Lower lobe of right lung (tissue), 2 donors: ENCODE data around the gene CASP2. TPM values are rescaled to one million over a fixed set of nuclear protein-coding genes. Genes with fewer than 3 reads are reported as not detected.

Source experiments
- ATAC-seq, 2 donors: fragments of 200-7000 bp; cut with Tn5 transposase; one replicate each; pipeline ENCODE4 v1.9.1; 2020 to 2022; ENCODE audit warnings: mild to moderate bottlenecking in 2 of 2, moderate library complexity in 2 of 2
- DNase-seq: peaks from one replicate; pipeline ENCODE4 v3.0.0-alpha.2; 2020
- H3K27ac ChIP-seq: fragments of 200-600 bp; one replicate; pipeline ENCODE4 v1.8.0; 2022
- H3K27me3 ChIP-seq: fragments of 200-600 bp; one replicate; pipeline ENCODE4 v1.8.0; 2022; ENCODE audit warnings: low read depth
- H3K36me3 ChIP-seq: fragments of 200-600 bp; one replicate; pipeline ENCODE4 v1.8.0; 2022; ENCODE audit warnings: mild to moderate bottlenecking
- H3K4me1 ChIP-seq: fragments of 200-600 bp; one replicate; pipeline ENCODE4 v1.8.0; 2022
- H3K4me3 ChIP-seq: fragments of 200-600 bp; one replicate; pipeline ENCODE4 v1.8.0; 2022; ENCODE audit warnings: mild to moderate bottlenecking
- H3K9me3 ChIP-seq: fragments of 200-600 bp; one replicate; pipeline ENCODE4 v1.8.0; 2022
- CTCF ChIP-seq: fragments of 200-600 bp; IDR thresholded peaks from one replicate; pipeline ENCODE4 v1.8.0; 2022; ENCODE audit warnings: antibody characterized with exemption, mild to moderate bottlenecking
- intact Hi-C: fragments of 100-400 bp; cut with DNase I; formaldehyde crosslinking; loops from one replicate; pipeline ENCODE4 v1.11.0; 2022
- total RNA-seq: library from RNA; stranded (reverse); fragmentation: NEBNext Ultra II Directional; extraction: Animal tissue kit (Norgen Biotek cat#: 25700); gene quantifications from one replicate; pipeline ENCODE4 v1.2.1, GENCODE V29; 2021
- donor health status: DM: no; HTN: yes; CAD: no; lungs with severe emphysema.

The CASP2 gene
- total RNA-seq, 1 donor from 2014 or later = 33.7 TPM

GRCh38 chr7:143300959-143301935 lies 13.1 kb downstream of the CASP2 start:
- intact Hi-C loops = no loop called here
- Histone ChIP-seq H3K4me3 (no peak overlapping the region), H3K36me3 (peaks cover 100% of the 10 kb centered on the region), H3K9me3 (no peaks in the 10 kb centered on the region), H3K4me1 (peaks cover 26% of the 10 kb centered on the region), H3K27me3 (no peaks in the 10 kb centered on the region), H3K27ac (peak overlapping the region; percentile 58)
- peak; percentile 91 to 96 for ATAC-seq
- TF ChIP-seq CTCF = no peak
- no peak for DNase-seq

GRCh38 chr7:143303733-143304132 lies 15.6 kb downstream of the CASP2 start:
- TF ChIP-seq CTCF = no peak
- ATAC-seq (no peak), DNase-seq (no peak)
- H3K4me1 ChIP-seq = peaks cover 26% of the 10 kb centered on the region
- H3K27ac ChIP-seq = no peak overlapping the region
- no peak overlapping the region for H3K4me3 ChIP-seq
- no peaks in the 10 kb centered on the region for H3K9me3 ChIP-seq
- H3K27me3 ChIP-seq = no peaks in the 10 kb centered on the region
- H3K36me3 ChIP-seq = peaks cover 97% of the 10 kb centered on the region
- intact Hi-C loops = no loop called here

- Histone ChIP-seq H3K36me3 (peaks cover 85% of the 10 kb centered on the region), H3K27me3 (no peaks in the 10 kb centered on the region), H3K9me3 (no peaks in the 10 kb centered on the region), H3K4me3 (no peak overlapping the region), H3K4me1 (peaks cover 24% of the 10 kb centered on the region), H3K27ac (no peak overlapping the region)
- ATAC-seq (no peak), DNase-seq (no peak)
- intact Hi-C loops = loop anchor here (5.0 kb wide), 1 partner anchor 63 kb away; no protein-coding TSS in a partner anchor
- no peak for TF ChIP-seq CTCF
Measured at GRCh38 chr7:143304938-143305337, 16.8 kb downstream of the CASP2 start.

GRCh38 chr7:143305423-143306070 lies 17.4 kb downstream of the CASP2 start:
- no peaks in the 10 kb centered on the region for H3K9me3 ChIP-seq
- intact Hi-C loops = loop anchor here (5.0 kb wide), 1 partner anchor 63 kb away; no protein-coding TSS in a partner anchor
- no peak overlapping the region for H3K27ac ChIP-seq
- H3K4me3 ChIP-seq = no peak overlapping the region
- DNase-seq = peak; percentile 86
- ATAC-seq = peak; percentile 70 to 74
- H3K4me1 ChIP-seq = peaks cover 18% of the 10 kb centered on the region
- H3K36me3 ChIP-seq = peaks cover 79% of the 10 kb centered on the region
- H3K27me3 ChIP-seq = no peaks in the 10 kb centered on the region
- peak; percentile 75 for TF ChIP-seq CTCF

- no peak overlapping the region for H3K27ac ChIP-seq
- intact Hi-C loops = loop anchor here (5.0 kb wide), 1 partner anchor 66 kb away; no protein-coding TSS in a partner anchor
- no peaks in the 10 kb centered on the region for H3K9me3 ChIP-seq
- no peak for TF ChIP-seq CTCF
- no peak overlapping the region for H3K4me3 ChIP-seq
- DNase-seq (no peak), ATAC-seq (no peak)
- H3K4me1 ChIP-seq = no peaks in the 10 kb centered on the region
- H3K27me3 ChIP-seq = no peaks in the 10 kb centered on the region
- H3K36me3 ChIP-seq = peaks cover 48% of the 10 kb centered on the region
Measured at GRCh38 chr7:143308632-143309031, 20.5 kb downstream of the CASP2 start.
